SK-N-SH (cell line): Measurements from ENCODE around the gene IL3. TPM values are rescaled to one million over a fixed set of nuclear protein-coding genes. Genes with fewer than 3 reads are reported as not detected.

ENCODE experiments used
- CTCF ChIA-PET: fragments of 300-600, 350-600 bp; formaldehyde crosslinking; extraction: SDS; loops from one replicate; lab custom pipeline; 2021; lab: Yijun Ruan, JAX
- POLR2A ChIA-PET: fragments of 350-600 bp; sonication (Branson Sonifier 250); formaldehyde crosslinking; extraction: SDS; loops from one replicate; lab custom pipeline; 2020; ENCODE audit warnings: antibody characterized with exemption, inconsistent platforms; lab: Yijun Ruan, JAX
- DNase-seq: peaks from one replicate; pipeline ENCODE4 v3.0.0; 2012
- H2AFZ ChIP-seq: fragments of 200-600 bp; sonication (generic); 2 replicates; pipeline ENCODE4 v1.8.1; 2016; ENCODE audit warnings: antibody characterized with exemption, mild to moderate bottlenecking, low read depth
- H3F3A ChIP-seq: fragments of 200-600 bp; sonication (generic); replicated peaks from 2 replicates; pipeline ENCODE3; 2016; ENCODE audit warnings: antibody characterized with exemption, mild to moderate bottlenecking; ENCODE audit not compliant: insufficient read depth
- H3K27ac ChIP-seq, 2 experiments: fragments of 200-500 bp in 1 of 2; fragments of 200-600 bp in 1 of 2; sonication (Bioruptor generic) in 1 of 2; sonication (generic), shearing (Covaris generic) in 1 of 2; 2 replicates each; pipeline versions ENCODE4 v1.5.1 to v1.6.1; 2014 to 2016; ENCODE audit warnings: low read depth in 2 of 2, inconsistent platforms in 1 of 2, low read length in 1 of 2, mild to moderate bottlenecking in 1 of 2, mixed read lengths in 1 of 2
- H3K27me3 ChIP-seq: fragments of 200-600 bp; sonication (generic), shearing (Covaris generic); 2 replicates; pipeline ENCODE4 v1.6.1; 2016; ENCODE audit warnings: mixed run types; ENCODE audit not compliant: insufficient read depth
- H3K36me3 ChIP-seq, 2 experiments: fragments of 200-500 bp in 1 of 2; fragments of 200-600 bp in 1 of 2; sonication (Bioruptor generic) in 1 of 2; sonication (generic) in 1 of 2; replicated peaks in 1 of 2; 2 replicates each; pipeline versions ENCODE3 to v1.5.1; 2014 to 2016; ENCODE audit warnings: low read length in 1 of 2, mild to moderate bottlenecking in 1 of 2; ENCODE audit not compliant: insufficient read depth in 2 of 2, control insufficient read depth in 1 of 2
- H3K4me1 ChIP-seq, 2 experiments: fragments of 200-500 bp in 1 of 2; fragments of 200-600 bp in 1 of 2; sonication (Bioruptor generic) in 1 of 2; sonication (generic), shearing (Covaris generic) in 1 of 2; 2 replicates each; pipeline versions ENCODE4 v1.5.1 to v1.6.1; 2014 to 2016; ENCODE audit warnings: low read depth in 1 of 2, low read length in 1 of 2, mixed run types in 1 of 2; ENCODE audit not compliant: insufficient read depth in 2 of 2, control insufficient read depth in 1 of 2
- H3K4me2 ChIP-seq: fragments of 200-600 bp; sonication (generic), shearing (Covaris generic); 2 replicates; pipeline ENCODE4 v1.6.1; 2017; ENCODE audit warnings: mixed run types
- H3K4me3 ChIP-seq, 2 experiments: fragments of 200-500 bp in 1 of 2; fragments of 200-600 bp in 1 of 2; sonication (Bioruptor generic) in 1 of 2; sonication (generic), shearing (Covaris generic) in 1 of 2; 2 replicates each; pipeline versions ENCODE4 v1.5.1 to v1.8.1; 2014 to 2016; ENCODE audit warnings: low read depth in 2 of 2, inconsistent platforms in 1 of 2, low read length in 1 of 2, mild to moderate bottlenecking in 1 of 2, mixed read lengths in 1 of 2, moderate library complexity in 1 of 2
- H3K79me2 ChIP-seq: fragments of 200-600 bp; sonication (generic); 2 replicates; pipeline ENCODE4 v1.8.1; 2017; ENCODE audit warnings: mild to moderate bottlenecking; ENCODE audit not compliant: insufficient read depth
- H3K9ac ChIP-seq: fragments of 200-600 bp; sonication (generic); 2 replicates; pipeline ENCODE4 v1.6.1; 2017; ENCODE audit warnings: mixed run types
- H3K9me2 ChIP-seq: fragments of 200-600 bp; sonication (generic); 2 replicates; pipeline ENCODE4 v1.6.1; 2017; ENCODE audit warnings: mixed run types
- H3K9me3 ChIP-seq: fragments of 200-600 bp; sonication (generic); 2 replicates; pipeline ENCODE4 v1.6.1; 2017; ENCODE audit warnings: mixed run types, mild to moderate bottlenecking, moderate library complexity
- H4K20me1 ChIP-seq: fragments of 200-600 bp; sonication (generic); 2 replicates; pipeline ENCODE4 v1.6.1; 2017; ENCODE audit warnings: mild to moderate bottlenecking, mixed run types; ENCODE audit not compliant: insufficient read depth
- CTCF ChIP-seq: fragments of 200-600 bp; sonication (generic); IDR thresholded peaks from 2 replicates; pipeline ENCODE4 v1.6.1; 2017; ENCODE audit warnings: antibody characterized with exemption, mild to moderate bottlenecking, moderate library complexity
- EP300 ChIP-seq, 2 experiments: IDR thresholded peaks; 2 replicates each; pipeline versions ENCODE4 v1.4.0 to v1.6.1; 2012; ENCODE audit warnings: borderline replicate concordance in 1 of 2, low read depth in 1 of 2, low read length in 1 of 2
- GATA2 ChIP-seq: sonication (generic); formaldehyde crosslinking; IDR thresholded peaks from 2 replicates; pipeline ENCODE4 v1.5.0; 2020; ENCODE audit warnings: mild to moderate bottlenecking, missing genetic modification reagents
- REST ChIP-seq: IDR thresholded peaks from 2 replicates; pipeline ENCODE4 v1.6.1; 2012; ENCODE audit warnings: mild to moderate bottlenecking, low read depth, low read length, moderate library complexity
- USF2 ChIP-seq: fragments of 150-350 bp; IDR thresholded peaks from 2 replicates; pipeline ENCODE4 v1.6.1; 2017; ENCODE audit warnings: antibody characterized with exemption, low read length, low read depth, borderline replicate concordance
- YY1 ChIP-seq: IDR thresholded peaks from 2 replicates; pipeline ENCODE4 v1.4.0; 2012; ENCODE audit warnings: low read depth, mild to moderate bottlenecking
- ZBTB33 ChIP-seq: IDR thresholded peaks from 2 replicates; pipeline ENCODE4 v1.4.0; 2012; ENCODE audit warnings: low read depth, borderline replicate concordance
- WGBS: methylation state at CpG from one replicate; pipeline ENCODE4 v1.1.6; 2017; ENCODE audit warnings: low lambda C conversion rate; 5-methylcytosine and 5-hydroxymethylcytosine counted together
- polyA plus RNA-seq, 3 experiments: library from polyadenylated mRNA; depleted of rRNA; stranded (reverse); fragments of >200 nt; gene quantifications; 2 replicates each; pipeline ENCODE4 v1.2.3, GENCODE V29; 2012

Gene IL3
- polyA plus RNA-seq, 1 of the 3 experiments (the other 2 are of a cell fraction): not detected

- H2AFZ ChIP-seq: no peak overlapping the region
- H3K4me1 ChIP-seq: peaks cover 0 to 22% of the 10 kb centered on the region in 2 experiments; a peak in 3 of 4 replicates
- H4K20me1 ChIP-seq: no peaks in the 10 kb centered on the region
- POLR2A ChIA-PET: no interaction called here
- H3K4me3 ChIP-seq: no peak overlapping the region
- peaks cover 9% of the 10 kb centered on the region for H3F3A ChIP-seq
- TF ChIP-seq REST (no peak), ZBTB33 (no peak), YY1 (no peak), CTCF (no peak), EP300 (IDR thresholded peaks at IDR 0.05; ENCODE audit: borderline replicate concordance in 1 of 2, low read depth in 1 of 2, low read length in 1 of 2) (no peak), GATA2 (no peak), USF2 (no peak)
- no peaks in the 10 kb centered on the region for H3K9me2 ChIP-seq
- no peaks in the 10 kb centered on the region for H3K27me3 ChIP-seq
- no peak for DNase-seq
- H3K9me3 ChIP-seq: no peaks in the 10 kb centered on the region
- H3K79me2 ChIP-seq: no peaks in the 10 kb centered on the region
- H3K36me3 ChIP-seq: no peaks in the 10 kb centered on the region
- CTCF ChIA-PET: interaction anchor here (0.7 to 2.1 kb wide), 3 partner anchors 24 to 30 kb away, joined by 3 to 10 read pairs (median 6); no protein-coding TSS in a partner anchor
- H3K27ac ChIP-seq: no peak overlapping the region
- WGBS: 65% methylated on average over 3 of the region's 3 CpGs
- H3K4me2 ChIP-seq: no peak overlapping the region
- H3K9ac ChIP-seq: no peak overlapping the region
Observed at GRCh38 chr5:132093271-132093670, 32.8 kb downstream of the IL3 start.
